Activated naive CD4-positive, alpha-beta T cell treated with anti-CD3 and anti-CD28 coated beads, Interleukin-2, amount 50 U/mL, for 24 hours (primary cell): ENCODE results near the gene GPR158.

ENCODE experiments used
- H3K27ac Mint-ChIP-seq: one replicate; pipeline ENCODE4 v1.8.0; 2021; ENCODE audit warnings: mild to moderate bottlenecking, mixed read lengths
- H3K27me3 Mint-ChIP-seq: one replicate; pipeline ENCODE4 v1.8.0; 2021; ENCODE audit warnings: mixed read lengths
- H3K36me3 Mint-ChIP-seq: one replicate; pipeline ENCODE4 v1.8.0; 2021; ENCODE audit warnings: mixed read lengths
- H3K4me1 Mint-ChIP-seq: one replicate; pipeline ENCODE4 v1.8.0; 2021; ENCODE audit warnings: mixed read lengths
- H3K4me3 Mint-ChIP-seq: one replicate; pipeline ENCODE4 v1.8.0; 2021; ENCODE audit warnings: mild to moderate bottlenecking, mixed read lengths
- H3K9me3 Mint-ChIP-seq: one replicate; pipeline ENCODE4 v1.8.0; 2021; ENCODE audit warnings: mixed read lengths

Gene GPR158

GRCh38 chr10:25522946-25523608 is 348.3 kb downstream of the GPR158 start:
- peaks cover 2% of the 10 kb centered on the region for H3K36me3 Mint-ChIP-seq
- no peak overlapping the region for H3K27ac Mint-ChIP-seq
- H3K27me3 Mint-ChIP-seq = no peaks in the 10 kb centered on the region
- peaks cover 7% of the 10 kb centered on the region for H3K9me3 Mint-ChIP-seq
- no peaks in the 10 kb centered on the region for H3K4me1 Mint-ChIP-seq
- H3K4me3 Mint-ChIP-seq = no peak overlapping the region

GRCh38 chr10:25530306-25530705 is 355.5 kb downstream of the GPR158 start:
- Mint-ChIP-seq H3K27ac (no peak overlapping the region), H3K4me1 (no peaks in the 10 kb centered on the region), H3K36me3 (no peaks in the 10 kb centered on the region), H3K9me3 (peaks cover 7% of the 10 kb centered on the region), H3K27me3 (no peaks in the 10 kb centered on the region), H3K4me3 (no peak overlapping the region)

DNA sequence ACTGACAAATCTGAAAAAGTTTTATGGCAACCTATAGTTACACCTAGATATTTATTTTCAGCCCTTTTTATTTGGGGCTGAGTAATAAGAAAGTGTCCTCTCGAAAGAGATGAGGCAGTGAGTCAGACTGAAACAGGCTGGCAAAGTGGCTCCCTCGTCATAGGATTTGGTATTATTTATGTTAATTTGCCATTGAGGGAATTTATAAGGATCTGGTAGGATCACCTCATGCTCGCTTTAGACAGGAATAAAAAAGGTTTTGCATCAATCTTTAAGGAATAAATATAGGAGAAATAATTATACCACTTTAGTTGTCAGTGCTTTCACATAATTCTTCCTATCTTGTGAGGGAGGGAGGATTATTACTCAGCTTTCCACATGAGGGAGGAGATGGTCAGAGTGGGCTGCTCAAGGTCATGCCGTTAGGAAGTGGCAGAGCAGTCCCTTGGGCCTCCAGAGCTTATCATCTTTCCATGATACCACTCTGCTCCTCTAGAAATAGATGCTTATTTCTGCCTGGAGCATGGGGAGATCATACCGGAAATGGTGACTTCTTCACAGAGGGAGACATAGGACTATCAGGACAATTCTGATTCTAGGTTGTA is 356.8 kb downstream of the GPR158 start:
- Mint-ChIP-seq H3K4me1 (no peaks in the 10 kb centered on the region), H3K9me3 (peaks cover 4% of the 10 kb centered on the region), H3K27ac (no peak overlapping the region), H3K27me3 (no peaks in the 10 kb centered on the region), H3K4me3 (no peak overlapping the region), H3K36me3 (no peaks in the 10 kb centered on the region)

GRCh38 chr10:25532213-25532612 is 357.4 kb downstream of the GPR158 start:
- no peaks in the 10 kb centered on the region for H3K36me3 Mint-ChIP-seq
- H3K4me3 Mint-ChIP-seq = no peak overlapping the region
- no peak overlapping the region for H3K27ac Mint-ChIP-seq
- H3K4me1 Mint-ChIP-seq = no peaks in the 10 kb centered on the region
- no peaks in the 10 kb centered on the region for H3K9me3 Mint-ChIP-seq
- no peaks in the 10 kb centered on the region for H3K27me3 Mint-ChIP-seq

- no peak overlapping the region for H3K27ac Mint-ChIP-seq
- H3K4me1 Mint-ChIP-seq = no peaks in the 10 kb centered on the region
- H3K9me3 Mint-ChIP-seq = peaks cover 4% of the 10 kb centered on the region
- H3K27me3 Mint-ChIP-seq = no peaks in the 10 kb centered on the region
- H3K4me3 Mint-ChIP-seq = no peak overlapping the region
- no peaks in the 10 kb centered on the region for H3K36me3 Mint-ChIP-seq
Observed at GRCh38 chr10:25536027-25536426, 361.2 kb downstream of the GPR158 start.

DNA sequence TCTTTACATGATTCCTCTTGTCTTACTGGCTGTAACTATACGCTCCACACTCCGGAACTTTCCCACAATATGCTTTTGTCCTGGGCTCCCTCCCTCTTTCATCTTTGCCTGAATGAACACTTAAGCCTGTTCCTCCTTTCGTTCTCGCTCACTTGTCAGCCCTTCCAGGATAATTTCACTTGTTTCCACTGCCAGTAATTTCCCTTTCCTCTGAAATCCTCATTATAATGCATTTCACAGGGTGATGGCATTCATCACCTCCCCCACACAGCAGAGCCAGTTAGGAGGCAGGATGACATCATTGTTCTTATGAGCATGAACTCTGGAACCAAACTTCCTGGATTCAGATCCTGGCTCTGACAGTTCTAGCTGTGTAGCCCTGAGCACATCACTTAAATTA is 372.6 kb downstream of the GPR158 start:
- Mint-ChIP-seq H3K27ac (no peak overlapping the region), H3K36me3 (no peaks in the 10 kb centered on the region), H3K9me3 (peaks cover 6% of the 10 kb centered on the region), H3K4me1 (no peaks in the 10 kb centered on the region), H3K4me3 (no peak overlapping the region), H3K27me3 (no peaks in the 10 kb centered on the region)

DNA sequence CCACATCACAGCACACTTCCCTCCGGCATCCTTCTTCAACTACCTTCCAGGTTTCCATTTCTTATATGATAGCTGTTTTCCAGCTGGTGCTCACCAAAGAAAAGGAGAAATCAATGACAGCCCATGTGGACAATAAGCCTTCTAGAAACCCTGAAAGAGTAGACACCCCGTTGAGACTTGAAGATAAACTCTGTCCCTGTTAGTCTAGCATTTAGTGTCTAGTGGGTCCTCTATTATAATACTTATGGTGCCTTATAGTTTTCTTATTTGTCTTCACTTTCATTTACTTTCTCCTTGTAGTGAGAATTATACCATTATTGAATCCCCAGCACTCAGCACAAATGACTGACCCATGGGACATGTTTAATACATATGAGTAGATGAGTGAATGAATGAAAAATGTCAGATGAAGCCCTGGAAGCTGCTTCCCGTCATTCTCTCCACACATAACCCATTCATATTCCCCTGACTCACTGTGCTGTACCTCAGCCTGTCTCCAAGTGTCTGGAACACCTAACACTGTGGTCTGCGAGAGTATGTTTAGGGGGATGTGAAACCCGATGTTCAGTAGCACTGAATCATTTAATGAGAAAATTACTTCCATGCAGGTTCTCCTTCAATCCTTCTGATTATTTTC is 377.6 kb downstream of the GPR158 start:
- H3K27me3 Mint-ChIP-seq = no peaks in the 10 kb centered on the region
- H3K4me1 Mint-ChIP-seq = no peaks in the 10 kb centered on the region
- no peak overlapping the region for H3K27ac Mint-ChIP-seq
- peaks cover 9% of the 10 kb centered on the region for H3K9me3 Mint-ChIP-seq
- H3K4me3 Mint-ChIP-seq = no peak overlapping the region
- no peaks in the 10 kb centered on the region for H3K36me3 Mint-ChIP-seq

- Mint-ChIP-seq H3K27ac (no peak overlapping the region), H3K9me3 (peaks cover 7% of the 10 kb centered on the region), H3K4me1 (no peaks in the 10 kb centered on the region), H3K4me3 (no peak overlapping the region), H3K27me3 (no peaks in the 10 kb centered on the region), H3K36me3 (no peaks in the 10 kb centered on the region)
Observed at GRCh38 chr10:25555865-25556264, 381.1 kb downstream of the GPR158 start.

DNA sequence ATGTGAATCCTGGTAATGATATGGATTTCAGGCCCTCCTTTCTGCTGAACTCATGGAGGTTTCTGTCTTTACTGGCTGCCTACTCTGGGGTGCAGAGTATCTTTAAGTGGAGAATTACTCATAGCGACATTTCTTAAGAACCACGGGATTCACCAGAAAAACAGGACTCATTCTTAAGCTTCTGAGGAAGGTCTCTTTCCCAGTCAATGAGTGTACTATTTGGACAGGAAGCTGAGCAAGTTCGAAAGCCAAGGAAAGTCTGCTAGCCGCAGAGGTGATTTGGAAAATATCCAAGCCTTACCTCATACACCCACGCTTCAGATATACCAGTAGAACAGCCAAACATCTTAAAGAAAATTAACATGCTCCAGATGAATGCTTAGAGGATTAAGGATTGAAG is 381.7 kb downstream of the GPR158 start:
- H3K27me3 Mint-ChIP-seq = no peaks in the 10 kb centered on the region
- no peak overlapping the region for H3K4me3 Mint-ChIP-seq
- no peaks in the 10 kb centered on the region for H3K4me1 Mint-ChIP-seq
- H3K36me3 Mint-ChIP-seq = no peaks in the 10 kb centered on the region
- no peak overlapping the region for H3K27ac Mint-ChIP-seq
- peaks cover 7% of the 10 kb centered on the region for H3K9me3 Mint-ChIP-seq

- Mint-ChIP-seq H3K9me3 (peaks cover 7% of the 10 kb centered on the region), H3K36me3 (no peaks in the 10 kb centered on the region), H3K4me3 (no peak overlapping the region), H3K27me3 (no peaks in the 10 kb centered on the region), H3K4me1 (no peaks in the 10 kb centered on the region), H3K27ac (no peak overlapping the region)
Observed at GRCh38 chr10:25557136-25557535, 382.3 kb downstream of the GPR158 start.

DNA sequence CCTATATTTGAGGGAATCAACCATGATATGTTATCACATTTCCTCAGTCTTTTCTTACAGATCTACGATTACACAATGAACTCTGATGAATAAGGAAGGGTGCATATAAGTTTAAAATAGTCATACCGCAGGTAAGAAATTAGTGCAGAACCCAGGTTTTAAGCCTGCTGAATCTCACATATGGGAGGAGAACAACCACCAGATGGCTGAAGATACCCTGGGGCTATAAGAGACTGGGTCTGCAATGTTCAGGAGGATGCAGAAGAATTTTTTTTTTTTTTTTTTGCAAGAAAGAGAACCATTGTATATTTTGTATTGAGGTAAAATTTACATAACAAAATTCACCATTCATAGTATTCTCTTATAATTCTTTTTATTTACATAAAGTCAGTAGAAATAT is 387.0 kb downstream of the GPR158 start:
- Mint-ChIP-seq H3K9me3 (no peaks in the 10 kb centered on the region), H3K4me1 (no peaks in the 10 kb centered on the region), H3K4me3 (no peak overlapping the region), H3K27ac (no peak overlapping the region), H3K36me3 (no peaks in the 10 kb centered on the region), H3K27me3 (peaks cover 1% of the 10 kb centered on the region)

GRCh38 chr10:25562547-25562946 is 387.7 kb downstream of the GPR158 start:
- no peak overlapping the region for H3K27ac Mint-ChIP-seq
- no peaks in the 10 kb centered on the region for H3K9me3 Mint-ChIP-seq
- no peaks in the 10 kb centered on the region for H3K36me3 Mint-ChIP-seq
- H3K4me1 Mint-ChIP-seq = no peaks in the 10 kb centered on the region
- H3K27me3 Mint-ChIP-seq = peaks cover 2% of the 10 kb centered on the region
- no peak overlapping the region for H3K4me3 Mint-ChIP-seq

DNA sequence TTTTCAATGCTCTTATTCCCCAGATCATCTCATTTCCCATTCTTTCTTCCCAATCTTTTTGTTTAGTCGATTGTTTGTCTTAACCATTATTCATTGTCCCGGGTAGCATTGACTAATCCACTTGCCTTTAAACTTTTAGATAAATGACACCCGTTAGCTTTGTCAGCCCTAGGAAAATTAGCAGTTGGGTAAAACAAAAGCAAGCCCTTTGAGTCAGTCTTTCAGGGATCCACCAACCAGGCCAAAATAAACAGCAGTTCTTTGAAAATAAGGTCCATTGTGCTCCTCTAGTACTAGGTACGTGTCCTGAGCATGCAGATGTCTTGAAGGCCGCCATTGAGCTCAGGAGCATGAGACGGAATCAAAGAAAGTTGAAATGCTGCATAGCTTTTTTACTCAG is 389.6 kb downstream of the GPR158 start:
- no peaks in the 10 kb centered on the region for H3K36me3 Mint-ChIP-seq
- H3K9me3 Mint-ChIP-seq = no peaks in the 10 kb centered on the region
- H3K27ac Mint-ChIP-seq = no peak overlapping the region
- H3K4me1 Mint-ChIP-seq = no peaks in the 10 kb centered on the region
- peaks cover 2% of the 10 kb centered on the region for H3K27me3 Mint-ChIP-seq
- no peak overlapping the region for H3K4me3 Mint-ChIP-seq

GRCh38 chr10:25565570-25565969 is 390.8 kb downstream of the GPR158 start:
- Mint-ChIP-seq H3K27ac (no peak overlapping the region), H3K4me3 (no peak overlapping the region), H3K9me3 (no peaks in the 10 kb centered on the region), H3K27me3 (peaks cover 2% of the 10 kb centered on the region), H3K4me1 (no peaks in the 10 kb centered on the region), H3K36me3 (no peaks in the 10 kb centered on the region)

GRCh38 chr10:25573316-25573715 is 398.5 kb downstream of the GPR158 start:
- H3K36me3 Mint-ChIP-seq = no peaks in the 10 kb centered on the region
- H3K27me3 Mint-ChIP-seq = no peaks in the 10 kb centered on the region
- H3K9me3 Mint-ChIP-seq = no peaks in the 10 kb centered on the region
- H3K4me1 Mint-ChIP-seq = no peaks in the 10 kb centered on the region
- H3K27ac Mint-ChIP-seq = no peak overlapping the region
- no peak overlapping the region for H3K4me3 Mint-ChIP-seq

DNA sequence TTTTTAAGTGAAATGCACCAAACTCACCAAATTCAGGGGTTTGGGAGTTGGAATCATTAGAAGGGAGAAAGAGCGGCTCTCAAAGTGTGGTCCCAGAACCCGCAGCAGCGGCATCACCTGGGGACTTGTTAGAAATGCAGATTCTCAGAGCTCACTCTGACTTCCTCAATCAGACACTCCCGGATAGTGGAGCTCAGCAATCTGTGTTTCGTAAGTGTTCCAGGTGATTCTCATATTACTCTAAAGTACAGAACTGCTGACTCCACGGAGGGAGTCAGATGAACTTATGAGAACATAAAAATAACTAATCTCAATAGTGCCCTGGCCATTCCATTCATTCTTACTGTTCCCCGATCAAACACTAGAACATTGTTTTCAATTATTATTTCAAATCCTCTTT is 400.5 kb downstream of the GPR158 start:
- Mint-ChIP-seq H3K4me1 (no peaks in the 10 kb centered on the region), H3K27ac (no peak overlapping the region), H3K27me3 (no peaks in the 10 kb centered on the region), H3K4me3 (no peak overlapping the region), H3K36me3 (no peaks in the 10 kb centered on the region), H3K9me3 (no peaks in the 10 kb centered on the region)
